ENCODE results near the gene SLC35A1.
A peak's percentile ranks its signal among the peaks of the same experiment; 100 is the strongest.

The SLC35A1 gene, protein sequence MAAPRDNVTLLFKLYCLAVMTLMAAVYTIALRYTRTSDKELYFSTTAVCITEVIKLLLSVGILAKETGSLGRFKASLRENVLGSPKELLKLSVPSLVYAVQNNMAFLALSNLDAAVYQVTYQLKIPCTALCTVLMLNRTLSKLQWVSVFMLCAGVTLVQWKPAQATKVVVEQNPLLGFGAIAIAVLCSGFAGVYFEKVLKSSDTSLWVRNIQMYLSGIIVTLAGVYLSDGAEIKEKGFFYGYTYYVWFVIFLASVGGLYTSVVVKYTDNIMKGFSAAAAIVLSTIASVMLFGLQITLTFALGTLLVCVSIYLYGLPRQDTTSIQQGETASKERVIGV

GRCh38 chr6:87472525-87473418 lies at the start of gene SLC35A1:
SLC35A1 (plus strand) TSS chr6:87472974; CDS start chr6:87473004, 30 bp downstream.
- peak within 1 kb of the TSS; percentile 76 for H3K27ac ChIP-seq
- peak within 1 kb of the TSS; percentile 80 for H3K4me3 ChIP-seq
- peak within 1 kb of the TSS; percentile 79 for H3K9ac ChIP-seq
- peaks cover 4% of the 10 kb centered on the region; the same call in 1 of the 2 replicates for H3K36me3 ChIP-seq
- H4K20me1 ChIP-seq: no peaks in the 10 kb centered on the region
- no peak for TF ChIP-seq Cebpa-rat (IDR thresholded peaks at IDR 0.05)
- H3K27me3 ChIP-seq: no peaks in the 10 kb centered on the region
- peaks cover 7% of the 10 kb centered on the region; the same call in 1 of the 2 replicates for H3K4me1 ChIP-seq
- H3K4me2 ChIP-seq: peak within 1 kb of the TSS; percentile 76
- no peaks in the 10 kb centered on the region for H3K9me3 ChIP-seq

DNA sequence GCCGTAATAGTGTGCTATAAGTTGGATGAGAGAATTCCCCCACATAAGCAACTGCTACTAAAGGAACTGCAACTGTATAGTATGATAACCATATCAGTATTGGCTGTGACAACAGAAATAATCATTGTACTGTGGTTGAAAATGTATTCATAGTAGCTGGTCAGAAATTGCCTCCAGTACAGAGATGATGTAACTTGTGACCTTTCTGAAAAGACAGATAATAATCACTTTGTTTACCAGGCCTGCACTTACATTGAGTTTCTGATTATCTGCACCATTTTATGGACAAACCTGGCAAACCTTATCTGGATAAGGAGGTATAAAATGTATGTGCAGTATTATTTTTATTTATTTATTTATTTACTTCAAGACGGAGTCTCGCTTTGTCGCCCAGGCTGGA lies 46.0 kb upstream of the SLC35A1 start:
- H3K27ac ChIP-seq: no peak overlapping the region
- no peaks in the 10 kb centered on the region for H3K36me3 ChIP-seq
- no peaks in the 10 kb centered on the region for H3K4me1 ChIP-seq
- no peak overlapping the region for H3K4me2 ChIP-seq
- no peaks in the 10 kb centered on the region for H3K27me3 ChIP-seq
- H3K9ac ChIP-seq: no peak overlapping the region
- TF ChIP-seq Cebpa-rat (IDR thresholded peaks at IDR 0.05): no peak
- H3K9me3 ChIP-seq: no peaks in the 10 kb centered on the region
- H3K4me3 ChIP-seq: no peak overlapping the region
- no peaks in the 10 kb centered on the region for H4K20me1 ChIP-seq

DNA sequence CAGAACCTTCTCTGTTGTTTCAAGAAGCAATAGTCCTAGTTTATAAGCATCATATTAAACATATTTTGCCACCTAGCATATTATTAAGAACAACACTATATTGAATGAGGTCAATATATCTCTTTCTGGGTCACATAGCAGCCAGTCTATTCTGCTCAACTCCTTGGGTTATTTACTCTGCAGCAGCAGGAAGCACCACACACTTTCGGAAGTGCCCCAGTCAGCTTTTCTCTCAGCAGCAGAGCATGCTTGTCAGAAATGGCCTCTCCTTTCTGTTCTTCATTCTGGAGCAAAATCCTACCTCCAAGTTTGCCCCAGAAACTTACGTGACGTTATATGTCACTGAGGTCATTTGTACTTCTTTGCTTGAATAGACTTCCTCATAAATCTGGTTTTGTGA lies 42.3 kb upstream of the SLC35A1 start:
- no peak for TF ChIP-seq Cebpa-rat (IDR thresholded peaks at IDR 0.05)
- H3K9ac ChIP-seq: no peak overlapping the region
- no peak overlapping the region for H3K4me2 ChIP-seq
- H3K27ac ChIP-seq: no peak overlapping the region
- H3K4me1 ChIP-seq: no peaks in the 10 kb centered on the region
- H3K36me3 ChIP-seq: no peaks in the 10 kb centered on the region
- H3K4me3 ChIP-seq: no peak overlapping the region
- no peaks in the 10 kb centered on the region for H3K9me3 ChIP-seq
- H4K20me1 ChIP-seq: no peaks in the 10 kb centered on the region
- H3K27me3 ChIP-seq: no peaks in the 10 kb centered on the region

- H3K27ac ChIP-seq: no peak overlapping the region
- no peaks in the 10 kb centered on the region for H3K4me1 ChIP-seq
- H3K36me3 ChIP-seq: no peaks in the 10 kb centered on the region
- no peak for TF ChIP-seq Cebpa-rat (IDR thresholded peaks at IDR 0.05)
- no peak overlapping the region for H3K9ac ChIP-seq
- no peaks in the 10 kb centered on the region for H3K27me3 ChIP-seq
- H3K4me3 ChIP-seq: no peak overlapping the region
- H3K4me2 ChIP-seq: no peak overlapping the region
- H3K9me3 ChIP-seq: no peaks in the 10 kb centered on the region
- H4K20me1 ChIP-seq: no peaks in the 10 kb centered on the region
These were observed 41.5 kb upstream of the SLC35A1 start for GRCh38 chr6:87431263-87431662.

DNA sequence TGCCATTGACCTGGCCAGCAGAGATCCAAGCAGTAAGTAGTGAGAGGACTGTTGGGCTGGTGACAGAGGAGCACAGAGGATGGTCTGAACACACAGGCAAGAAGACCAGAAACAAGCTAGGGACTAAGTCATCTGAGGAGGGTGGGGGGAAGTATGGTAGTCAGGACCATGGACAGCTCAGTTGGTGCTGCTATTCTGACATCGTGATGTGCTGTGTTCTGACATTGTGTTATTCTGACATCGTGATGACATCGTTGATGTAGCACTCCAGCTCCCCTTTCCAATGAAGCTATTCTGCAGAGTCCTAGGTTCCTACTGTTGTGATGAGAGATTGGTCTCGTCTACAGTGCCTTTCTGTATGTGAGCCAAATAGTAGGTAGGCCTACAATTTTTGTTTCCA lies 36.3 kb upstream of the SLC35A1 start:
- Histone ChIP-seq H3K36me3 (no peaks in the 10 kb centered on the region), H3K4me3 (no peak overlapping the region), H3K4me1 (no peaks in the 10 kb centered on the region), H3K27me3 (no peaks in the 10 kb centered on the region), H3K4me2 (no peak overlapping the region), H3K9me3 (no peaks in the 10 kb centered on the region), H4K20me1 (no peaks in the 10 kb centered on the region), H3K9ac (no peak overlapping the region), H3K27ac (no peak overlapping the region)
- no peak for TF ChIP-seq Cebpa-rat (IDR thresholded peaks at IDR 0.05)

GRCh38 chr6:87441711-87442110 lies 31.1 kb upstream of the SLC35A1 start:
- Histone ChIP-seq H3K4me2 (no peak overlapping the region), H3K27me3 (no peaks in the 10 kb centered on the region), H3K36me3 (no peaks in the 10 kb centered on the region), H3K4me1 (no peaks in the 10 kb centered on the region), H3K4me3 (no peak overlapping the region), H4K20me1 (no peaks in the 10 kb centered on the region), H3K27ac (no peak overlapping the region), H3K9ac (no peak overlapping the region), H3K9me3 (no peaks in the 10 kb centered on the region)
- no peak for TF ChIP-seq Cebpa-rat (IDR thresholded peaks at IDR 0.05)

DNA sequence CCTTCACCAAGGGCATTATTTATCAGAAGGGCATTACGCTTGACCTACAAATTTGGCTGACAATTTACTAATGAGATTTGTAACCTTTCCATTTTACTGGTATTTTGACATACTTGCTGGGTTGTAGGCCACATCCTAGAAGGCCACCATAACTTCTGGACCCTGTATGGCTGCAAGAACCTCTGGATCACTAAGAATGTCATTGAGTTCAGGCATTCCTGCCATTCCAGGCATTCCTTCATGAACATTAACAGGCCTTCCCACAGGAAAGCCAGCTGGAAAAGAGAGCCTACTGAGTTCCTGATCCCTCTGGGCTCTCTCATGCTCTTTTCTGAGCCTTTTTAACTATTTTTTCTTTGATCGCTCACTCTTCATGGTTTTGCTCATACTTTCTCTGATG lies 28.4 kb upstream of the SLC35A1 start:
- H3K4me1 ChIP-seq: no peaks in the 10 kb centered on the region
- H3K36me3 ChIP-seq: no peaks in the 10 kb centered on the region
- no peak overlapping the region for H3K9ac ChIP-seq
- no peak overlapping the region for H3K4me3 ChIP-seq
- H3K4me2 ChIP-seq: no peak overlapping the region
- no peak overlapping the region for H3K27ac ChIP-seq
- TF ChIP-seq Cebpa-rat (IDR thresholded peaks at IDR 0.05): no peak
- no peaks in the 10 kb centered on the region for H3K27me3 ChIP-seq
- H3K9me3 ChIP-seq: no peaks in the 10 kb centered on the region
- no peaks in the 10 kb centered on the region for H4K20me1 ChIP-seq

GRCh38 chr6:87465051-87465450 lies 7.7 kb upstream of the SLC35A1 start:
- H4K20me1 ChIP-seq: no peaks in the 10 kb centered on the region
- no peaks in the 10 kb centered on the region for H3K27me3 ChIP-seq

GRCh38 chr6:87473419-87473903 lies 687 bp downstream of the SLC35A1 start:
- Histone ChIP-seq H3K27me3 (no peaks in the 10 kb centered on the region), H3K4me2 (peak overlapping the region; percentile 76), H3K4me3 (peak overlapping the region; percentile 80), H3K9me3 (no peaks in the 10 kb centered on the region), H3K9ac (peak overlapping the region; percentile 79), H3K27ac (peak overlapping the region; percentile 76), H3K4me1 (peaks cover 7% of the 10 kb centered on the region; the same call in 1 of the 2 replicates), H3K36me3 (peaks cover 10% of the 10 kb centered on the region; the same call in 1 of the 2 replicates), H4K20me1 (no peaks in the 10 kb centered on the region)
- TF ChIP-seq Cebpa-rat (IDR thresholded peaks at IDR 0.05): no peak

More at GRCh38 chr6:87465051-87465450, 7.7 kb upstream of the SLC35A1 start:
- Histone ChIP-seq H3K36me3 (no peaks in the 10 kb centered on the region), H3K4me3 (no peak overlapping the region), H3K4me2 (no peak overlapping the region), H3K27ac (no peak overlapping the region), H3K4me1 (no peaks in the 10 kb centered on the region), H3K9ac (no peak overlapping the region), H3K9me3 (no peaks in the 10 kb centered on the region)
- TF ChIP-seq Cebpa-rat (IDR thresholded peaks at IDR 0.05): no peak

GRCh38 chr6:87481931-87482330 lies 9.2 kb downstream of the SLC35A1 start:
- no peak overlapping the region for H3K27ac ChIP-seq
- H3K27me3 ChIP-seq: no peaks in the 10 kb centered on the region
- no peak for TF ChIP-seq Cebpa-rat (IDR thresholded peaks at IDR 0.05)

More at GRCh38 chr6:87481931-87482330, 9.2 kb downstream of the SLC35A1 start:
- Histone ChIP-seq H3K4me3 (no peak overlapping the region), H4K20me1 (no peaks in the 10 kb centered on the region), H3K4me2 (no peak overlapping the region), H3K4me1 (peaks cover 8% of the 10 kb centered on the region; the same call in 1 of the 2 replicates), H3K9ac (no peak overlapping the region), H3K9me3 (no peaks in the 10 kb centered on the region), H3K36me3 (peaks cover 11% of the 10 kb centered on the region; the same call in 1 of the 2 replicates)
